ENCODE measurements around the gene BCL11B. TPM values are rescaled to one million over a fixed set of nuclear protein-coding genes. Genes with fewer than 3 reads are reported as not detected.

Gene BCL11B
- total and polyA plus RNA-seq, 2 of the 8 experiments (the other 6 are each of a cell fraction or from before 2014, with no cell fraction given): 0.63 to 5.9 TPM

GRCh38 chr14:99267837-99268781 lies 3.9 kb downstream of the BCL11B start:
- Histone ChIP-seq H3K23me2 (ENCODE audit: low read depth, low read length) (peaks cover 10% of the 10 kb centered on the region), H3K9me3 (ENCODE audit: insufficient read depth in 2 of 2, low read depth in 1 of 2, low read length in 1 of 2) (no peaks in the 10 kb centered on the region), H2BK12ac (ENCODE audit: low read depth, low read length) (peak overlapping the region; percentile 100; the same call in 1 of the 2 replicates), H3K18ac (ENCODE audit: extremely low read depth, low read length) (peak overlapping the region; percentile 95), H2BK20ac (ENCODE audit: low read length) (peak overlapping the region; percentile 48; the same call in 1 of the 2 replicates), H3K4ac (replicated peaks; ENCODE audit: insufficient read length, low read depth, low read length) (no peak overlapping the region), H3K14ac (ENCODE audit: insufficient read length) (no peak overlapping the region), H3K79me1 (ENCODE audit: low read depth, low read length) (peaks cover 5% of the 10 kb centered on the region; the same call in 1 of the 2 replicates), H3K4me2 (ENCODE audit: insufficient read depth in 1 of 2, low read depth in 2 of 2, low read length in 2 of 2) (peak overlapping the region; percentile 87 to 89), H4K20me1 (replicated peaks in 1 of 2; ENCODE audit: control insufficient read depth in 1 of 2, insufficient read depth in 2 of 2, low read length in 2 of 2) (peaks cover 0 to 2% of the 10 kb centered on the region in 2 experiments), H2AFZ (ENCODE audit: low read length) (no peak overlapping the region), H3K36me3 (ENCODE audit: control insufficient read depth in 2 of 4, insufficient read depth in 4 of 4, low read length in 3 of 4) (no peaks in the 10 kb centered on the region), H4K8ac (ENCODE audit: extremely low read depth, insufficient read depth, low read length) (no peak overlapping the region), H4K5ac (ENCODE audit: insufficient read length, low read depth, low read length) (no peak overlapping the region), H3K56ac (replicated peaks; ENCODE audit: insufficient read length, low read depth, low read length) (no peak overlapping the region), H2BK5ac (ENCODE audit: low read depth, low read length) (peak overlapping the region; percentile 36; the same call in 1 of the 2 replicates), H2BK120ac (replicated peaks; ENCODE audit: low read depth, low read length) (peak overlapping the region; percentile 29), H3K27ac (ENCODE audit: low read depth, low read length) (no peak overlapping the region), H3K9ac (replicated peaks in 1 of 4; ENCODE audit: extremely low read depth in 1 of 4, low read depth in 3 of 4, low read length in 3 of 4) (no peak overlapping the region; a peak in 1 of 7 replicates), H2BK15ac (ENCODE audit: low read length) (0 out of 2 replicates have a peak overlapping the region, but pooled peaks have one; percentile 61), H3K4me1 (replicated peaks in 1 of 4; ENCODE audit: control insufficient read depth in 3 of 4, insufficient read depth in 4 of 4, low read length in 3 of 4) (peaks cover 14 to 24% (median 19%) of the 10 kb centered on the region in 4 experiments), H4K91ac (replicated peaks; ENCODE audit: insufficient read length, low read length) (no peak overlapping the region), H3K4me3 (ENCODE audit: extremely low read depth in 1 of 4, insufficient read depth in 2 of 4, low read depth in 3 of 4, low read length in 4 of 4) (peak overlapping the region; percentile 40 to 76 (median 54); a peak in 6 of 8 replicates), H3K27me3 (replicated peaks in 1 of 4; ENCODE audit: control insufficient read depth in 3 of 4, extremely low read depth in 1 of 4, insufficient read depth in 3 of 4, low read length in 3 of 4) (peaks cover 0 to 9% (median 4%) of the 10 kb centered on the region in 4 experiments; a peak in 4 of 7 replicates), H3K23ac (ENCODE audit: insufficient read length) (no peak overlapping the region), H2AK5ac (ENCODE audit: low read depth, low read length) (no peak overlapping the region), H3K79me2 (ENCODE audit: control insufficient read depth in 1 of 2, insufficient read depth in 2 of 2, low read length in 2 of 2) (peaks cover 0 to 58% of the 10 kb centered on the region in 2 experiments; a peak in 3 of 4 replicates)
- WGBS, 2 experiments (ENCODE audit: extremely low coverage in 1 of 2, insufficient coverage in 1 of 2, insufficient read length in 1 of 2, insufficient replicate concordance in 2 of 2, low coverage in 1 of 2, low lambda C conversion rate in 2 of 2, missing lambda C conversion rate in 1 of 2): 29% methylated on average over 16 of the region's 16 CpGs; no CpG with 5 or more reads in 1 of the 2 experiments
- no peak for DNase-seq (ENCODE audit: low read depth in 1 of 2, low spot score in 2 of 2)
- peak; percentile 58 for FAIRE-seq
- ChIA-PET POLR2A (ENCODE audit: partially characterized antibody) (interaction anchor here (0.7 to 3.4 kb wide), 6 partner anchors 8 to 89 kb away, joined by 3 to 17 read pairs (median 4); no protein-coding TSS in a partner anchor), CTCF (ENCODE audit: partially characterized antibody) (interaction anchor here (0.6 to 4.7 kb wide), 30 partner anchors 8 to 1784 kb away, joined by 3 to 45 read pairs (median 4); no protein-coding TSS in a partner anchor)
- TF ChIP-seq NANOG (IDR thresholded peaks at IDR 0.05; ENCODE audit: insufficient read depth, low read depth, low read length, poor library complexity, severe bottlenecking) (no peak), RBBP5 (IDR thresholded peaks at IDR 0.05; ENCODE audit: borderline replicate concordance, low read depth, low read length) (0 out of 2 replicates have a peak, but pooled peaks have one; percentile 4)

Data from H1 (cell line).